Measurements from ENCODE around the gene TPI1. TPM values are rescaled to one million over a fixed set of nuclear protein-coding genes. Genes with fewer than 3 reads are reported as not detected.
"Not testable (repeated sequence)": the region's sequence is repeated elsewhere in the genome, so short reads cannot be mapped to it uniquely, and the experiment has no call there.

The TPI1 gene
- total RNA-seq, 1 donor from 2014 or later: 499 TPM

- no peak for DNase-seq (ENCODE audit: low read depth)
- no peak for TF ChIP-seq CTCF (IDR thresholded peaks at IDR 0.05; ENCODE audit: insufficient read depth, low read length, poor library complexity, severe bottlenecking)
- H3K36me3 ChIP-seq (ENCODE audit: control insufficient read depth, insufficient read depth, low read length): peaks cover 14% of the 10 kb centered on the region
- H3K4me3 ChIP-seq (ENCODE audit: low read depth, low read length): peak overlapping the region; percentile 96
- H3K27me3 ChIP-seq (ENCODE audit: control insufficient read depth, insufficient read depth, low read length): no peaks in the 10 kb centered on the region
Observed at GRCh38 chr12:6866920-6867412, 365 bp upstream of the TPI1 start.

DNA sequence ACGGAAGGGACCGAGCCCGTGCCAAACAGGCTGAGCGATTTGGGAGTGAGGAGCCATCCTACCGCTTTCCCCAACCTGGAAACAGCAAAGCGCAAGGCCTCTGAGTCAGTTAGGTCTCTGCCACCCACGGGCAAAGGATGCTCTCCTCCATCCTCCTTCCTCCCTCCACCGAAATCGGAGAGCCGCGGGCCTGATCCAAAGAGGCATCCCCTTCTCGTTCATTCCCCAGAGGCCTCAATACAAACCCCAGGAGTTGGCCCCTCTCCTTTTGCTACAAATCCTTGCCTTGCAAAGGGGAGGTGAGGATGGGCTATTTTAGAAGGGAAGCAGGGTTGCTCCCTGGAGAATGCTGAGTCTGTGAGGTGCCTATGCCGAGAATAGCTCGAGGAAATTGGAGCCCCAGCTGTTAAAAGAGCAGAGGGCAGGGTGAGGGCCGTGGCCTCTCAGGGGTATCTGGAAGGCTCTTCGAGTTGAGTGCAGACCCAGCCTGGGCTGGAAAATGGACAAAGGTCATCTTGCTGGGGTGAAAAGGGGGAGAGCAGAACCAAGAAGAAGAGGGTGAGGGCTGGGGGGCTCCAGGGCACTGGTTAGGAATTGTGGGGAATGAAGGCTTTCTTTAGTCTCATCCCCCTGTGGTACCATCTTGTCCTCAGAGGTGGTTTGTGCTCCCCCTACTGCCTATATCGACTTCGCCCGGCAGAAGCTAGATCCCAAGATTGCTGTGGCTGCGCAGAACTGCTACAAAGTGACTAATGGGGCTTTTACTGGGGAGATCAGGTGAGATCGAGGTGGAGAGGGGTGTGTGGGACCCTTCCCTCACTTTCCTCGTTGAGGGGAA lies 1.1 kb downstream of the TPI1 start:
- no peak for DNase-seq (ENCODE audit: low read depth)
- Histone ChIP-seq H3K27me3 (ENCODE audit: control insufficient read depth, insufficient read depth, low read length) (no peaks in the 10 kb centered on the region), H3K4me3 (ENCODE audit: low read depth, low read length) (peak overlapping the region; percentile 96), H3K36me3 (ENCODE audit: control insufficient read depth, insufficient read depth, low read length) (peaks cover 11% of the 10 kb centered on the region)
- TF ChIP-seq CTCF (IDR thresholded peaks at IDR 0.05; ENCODE audit: insufficient read depth, low read length, poor library complexity, severe bottlenecking): peak; percentile 12

GRCh38 chr12:6869049-6870021 lies 2.0 kb downstream of the TPI1 start:
- Histone ChIP-seq H3K4me3 (ENCODE audit: low read depth, low read length) (peak overlapping the region; percentile 96), H3K27me3 (ENCODE audit: control insufficient read depth, insufficient read depth, low read length) (no peaks in the 10 kb centered on the region), H3K36me3 (ENCODE audit: control insufficient read depth, insufficient read depth, low read length) (peaks cover 11% of the 10 kb centered on the region)
- peak; percentile 88 for TF ChIP-seq CTCF (IDR thresholded peaks at IDR 0.05; ENCODE audit: insufficient read depth, low read length, poor library complexity, severe bottlenecking)
- no peak for DNase-seq (ENCODE audit: low read depth)

GRCh38 chr12:6870304-6870703 lies 3.0 kb downstream of the TPI1 start:
- not testable (repeated sequence) for H3K27me3 ChIP-seq (ENCODE audit: control insufficient read depth, insufficient read depth, low read length)

GRCh38 chr12:6871052-6871957 lies 4.0 kb downstream of the TPI1 start:
- TF ChIP-seq CTCF (IDR thresholded peaks at IDR 0.05; ENCODE audit: insufficient read depth, low read length, poor library complexity, severe bottlenecking): no peak
- H3K4me3 ChIP-seq (ENCODE audit: low read depth, low read length): peak overlapping the region; percentile 76
- peaks cover 9% of the 10 kb centered on the region for H3K36me3 ChIP-seq (ENCODE audit: control insufficient read depth, insufficient read depth, low read length)
- H3K27me3 ChIP-seq (ENCODE audit: control insufficient read depth, insufficient read depth, low read length): no peaks in the 10 kb centered on the region
- no peak for DNase-seq (ENCODE audit: low read depth)

More at GRCh38 chr12:6870304-6870703, 3.0 kb downstream of the TPI1 start:
- H3K4me3 ChIP-seq (ENCODE audit: low read depth, low read length); H3K36me3 ChIP-seq (ENCODE audit: control insufficient read depth, insufficient read depth, low read length); DNase-seq (ENCODE audit: low read depth): not testable (repeated sequence)

Data from kidney epithelial cell (primary cell).